ENCODE measurements around the gene NEUROG1.

The NEUROG1 gene

GRCh38 chr5:135564331-135564730, 28.6 kb upstream of the NEUROG1 start:
- no peak for DNase-seq (ENCODE audit: low read depth, low spot score)

DNA sequence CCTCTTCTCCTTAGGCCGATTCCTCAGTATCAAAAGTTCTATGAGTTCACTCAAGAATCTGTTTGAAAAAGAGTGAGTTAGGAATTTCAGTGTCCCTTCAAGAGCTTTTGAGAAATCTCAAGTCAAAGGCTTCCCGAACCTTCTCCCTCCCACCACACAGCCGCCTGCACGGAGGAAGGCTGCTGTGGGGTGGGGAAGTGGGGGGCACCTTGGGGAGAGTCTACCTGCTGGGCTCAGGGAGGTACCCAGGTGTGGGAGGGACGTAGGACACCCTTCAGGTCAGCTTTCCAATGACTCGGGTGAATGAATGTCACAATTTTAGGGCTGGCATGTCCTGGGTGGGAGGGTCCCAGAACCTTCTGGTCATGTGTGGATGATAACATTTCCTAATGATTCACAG, 25.5 kb upstream of the NEUROG1 start:
- no peak for DNase-seq (ENCODE audit: low read depth, low spot score)

- peak; percentile 5 for DNase-seq (ENCODE audit: low read depth, low spot score)
Measured at GRCh38 chr5:135560858-135561257, 25.1 kb upstream of the NEUROG1 start.

DNA sequence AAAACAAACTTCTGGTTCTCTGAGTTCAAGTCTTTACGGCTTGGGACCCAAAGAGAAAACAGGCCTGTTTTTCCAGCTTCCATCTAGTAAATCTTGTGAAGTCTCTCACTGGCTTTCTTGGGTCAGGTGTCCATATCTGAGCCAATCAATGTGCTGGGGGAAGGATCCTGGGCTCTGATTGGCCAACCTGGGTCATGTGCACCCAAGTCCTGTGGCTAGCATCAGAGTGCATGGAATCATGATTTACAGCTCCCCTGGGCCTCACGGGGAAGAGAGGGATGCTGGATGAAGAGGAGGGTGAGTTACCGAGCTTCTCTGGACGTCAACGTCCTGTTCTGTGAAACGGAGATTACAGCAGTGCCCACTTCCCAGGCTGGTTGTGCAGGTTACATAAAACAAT, 23.6 kb upstream of the NEUROG1 start:
- DNase-seq (ENCODE audit: low read depth, low spot score) = no peak

GRCh38 chr5:135557076-135557838, 21.5 kb upstream of the NEUROG1 start:
- no peak for DNase-seq (ENCODE audit: low read depth, low spot score)

DNA sequence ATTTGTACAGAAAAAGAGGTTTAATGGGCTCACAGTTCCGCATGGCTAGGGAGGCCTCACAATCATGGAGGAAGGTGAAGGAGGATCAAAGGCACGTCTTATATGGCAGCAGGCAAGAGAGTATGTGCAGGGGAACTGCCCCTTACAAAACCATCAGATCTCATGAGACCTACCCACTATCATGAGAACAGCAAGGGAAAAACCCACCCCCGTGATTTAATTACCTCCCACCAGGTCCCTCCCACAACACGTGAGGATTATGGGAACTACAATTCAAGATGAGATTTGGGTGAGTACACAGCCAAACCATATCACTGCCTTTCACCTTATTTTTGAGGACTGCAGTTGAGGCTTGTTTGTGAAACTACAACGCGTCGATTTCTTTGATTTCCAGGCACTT, 20.9 kb upstream of the NEUROG1 start:
- DNase-seq (ENCODE audit: low read depth, low spot score) = no peak

DNA sequence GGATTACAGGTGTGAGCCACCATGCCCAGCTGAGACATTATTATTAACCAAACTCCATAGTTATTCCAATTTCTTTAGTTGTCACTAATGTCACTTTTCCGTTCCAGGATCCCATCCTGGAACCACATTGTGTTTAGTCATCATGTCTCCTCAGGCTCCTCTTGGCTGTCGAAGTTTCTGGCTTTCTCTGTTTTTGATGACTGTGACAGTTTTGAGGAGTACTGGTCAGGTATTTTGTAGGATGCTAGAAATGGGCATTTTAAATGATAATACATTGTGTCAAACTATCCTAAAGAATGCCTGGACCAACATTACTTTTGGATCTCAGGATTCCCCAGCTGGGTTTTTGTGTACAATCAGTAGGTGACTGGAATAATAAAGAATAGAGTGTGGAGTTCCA, 19.8 kb upstream of the NEUROG1 start:
- DNase-seq (ENCODE audit: low read depth, low spot score) = no peak

GRCh38 chr5:135553688-135554462, 18.1 kb upstream of the NEUROG1 start:
- no peak for DNase-seq (ENCODE audit: low read depth, low spot score)

- DNase-seq (ENCODE audit: low read depth, low spot score) = no peak
Measured at GRCh38 chr5:135551593-135552447, 16.1 kb upstream of the NEUROG1 start.

DNA sequence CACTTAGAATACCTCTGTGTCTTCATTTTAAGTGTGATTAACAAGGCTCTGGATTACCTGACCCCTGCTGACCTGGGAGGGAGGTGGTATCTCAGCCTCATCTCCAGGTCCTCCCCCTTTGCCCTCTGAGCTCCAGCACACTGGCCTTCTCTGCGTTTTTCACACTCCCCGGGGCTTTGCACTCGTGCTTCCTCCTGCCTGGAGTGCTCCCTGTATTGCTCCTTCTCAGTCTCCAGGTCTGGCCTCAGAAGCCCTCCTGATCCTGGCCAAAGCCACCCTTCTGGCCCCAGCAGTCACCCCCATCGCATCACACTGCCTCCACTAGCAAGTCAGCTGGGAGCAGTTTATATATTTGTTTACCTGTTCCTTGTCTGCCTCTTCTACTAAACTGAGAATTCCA, 13.6 kb upstream of the NEUROG1 start:
- DNase-seq (ENCODE audit: low read depth, low spot score) = no peak

- no peak for DNase-seq (ENCODE audit: low read depth, low spot score)
Measured at GRCh38 chr5:135547590-135548254, 12.0 kb upstream of the NEUROG1 start.

DNA sequence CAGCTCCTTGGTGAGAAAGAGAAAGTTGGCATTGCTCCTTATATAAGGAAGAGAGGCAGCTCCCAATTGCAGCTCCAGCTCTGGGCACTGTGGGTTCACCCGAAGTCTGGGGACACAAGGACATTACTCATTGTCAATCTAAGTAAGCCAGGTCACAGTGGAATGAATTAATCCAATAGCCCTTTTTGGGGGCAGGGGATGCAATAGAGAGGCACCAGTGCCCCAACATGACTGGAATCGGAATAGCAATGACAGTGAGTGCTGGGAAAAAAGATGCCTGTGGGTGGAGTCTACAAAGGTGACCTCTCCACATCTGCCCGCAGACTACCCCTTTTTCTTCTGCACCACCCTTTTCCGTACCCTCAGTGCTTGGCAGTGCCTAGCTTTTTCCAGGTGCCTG, 11.1 kb upstream of the NEUROG1 start:
- no peak for DNase-seq (ENCODE audit: low read depth, low spot score)

DNA sequence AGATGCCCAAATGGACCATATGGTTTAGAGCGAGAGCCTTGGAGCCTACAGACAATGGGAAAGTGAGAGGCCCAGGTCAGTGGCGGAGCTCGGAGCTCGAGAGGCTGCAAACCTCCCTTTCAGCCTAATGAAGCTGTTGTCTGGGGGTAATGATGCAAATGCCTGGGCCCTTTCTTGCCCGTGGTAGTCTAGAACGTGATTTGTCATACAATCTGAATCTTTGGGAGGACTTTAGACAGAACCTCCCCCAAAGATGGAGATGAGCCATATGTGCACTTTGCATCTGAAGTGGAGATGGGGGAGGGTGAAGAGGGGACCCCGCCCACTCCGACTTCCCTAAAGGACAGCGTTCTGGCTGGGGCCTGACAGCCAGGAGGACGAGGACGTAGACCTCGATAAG, 10.3 kb upstream of the NEUROG1 start:
- no peak for DNase-seq (ENCODE audit: low read depth, low spot score)

GRCh38 chr5:135545099-135545498, 9.3 kb upstream of the NEUROG1 start:
- no peak for DNase-seq (ENCODE audit: low read depth, low spot score)

- no peak for DNase-seq (ENCODE audit: low read depth, low spot score)
Measured at GRCh38 chr5:135543485-135544304, 7.9 kb upstream of the NEUROG1 start.

- no peak for DNase-seq (ENCODE audit: low read depth, low spot score)
Measured at GRCh38 chr5:135543001-135543484, 7.3 kb upstream of the NEUROG1 start.

- no peak for DNase-seq (ENCODE audit: low read depth, low spot score)
Measured at GRCh38 chr5:135541807-135542502, 6.2 kb upstream of the NEUROG1 start.

- DNase-seq (ENCODE audit: low read depth, low spot score) = no peak
Measured at GRCh38 chr5:135539430-135540005, 3.8 kb upstream of the NEUROG1 start.

DNA sequence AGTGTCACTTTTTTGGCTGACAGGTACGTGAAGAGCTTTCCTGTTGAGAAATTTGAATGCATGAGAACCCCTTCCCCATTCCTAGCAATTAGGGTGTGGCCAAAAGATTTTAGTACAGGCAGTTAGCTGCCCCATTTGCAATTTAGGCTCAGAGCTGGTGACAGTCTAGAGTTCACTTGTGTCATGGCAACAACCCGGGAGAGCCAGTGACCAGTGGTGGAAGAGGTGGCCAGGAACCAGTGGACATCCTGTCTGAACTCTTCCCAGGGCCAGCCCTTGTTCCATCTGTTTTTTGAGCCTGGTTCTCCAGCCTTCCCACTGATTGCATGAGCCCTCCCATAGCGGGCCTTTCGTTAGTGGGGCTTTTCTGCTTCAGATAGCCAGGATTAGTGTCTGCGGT, 2.5 kb upstream of the NEUROG1 start:
- no peak for DNase-seq (ENCODE audit: low read depth, low spot score)

GRCh38 chr5:135537745-135538144, 2.0 kb upstream of the NEUROG1 start:
- DNase-seq (ENCODE audit: low read depth, low spot score) = no peak

Measured in activated CD4-positive, CD25-positive, alpha-beta regulatory T cell treated with anti-CD3 and anti-CD28 coated beads, Interleukin-2, amount 50 U/mL, for 16 hours (primary cell).